Stimulated activated naive CD8-positive, alpha-beta T cell treated with anti-CD3 and anti-CD28 coated beads, Interleukin-15, Interleukin-2, amounts not matched to agents 100 ng/mL and 50 ng/mL, for 24 hours (primary cell): Measurements from ENCODE around the gene KRTAP3-2.
"Not testable (repeated sequence)": the region's sequence is repeated elsewhere in the genome, so short reads cannot be mapped to it uniquely, and the experiment has no call there.

Experiments used
- H3K27ac Mint-ChIP-seq: one replicate; pipeline ENCODE4 v1.8.0; 2021; ENCODE audit warnings: mild to moderate bottlenecking, mixed read lengths
- H3K27me3 Mint-ChIP-seq: one replicate; pipeline ENCODE4 v1.8.0; 2021; ENCODE audit warnings: mixed read lengths
- H3K36me3 Mint-ChIP-seq: one replicate; pipeline ENCODE4 v1.8.0; 2021; ENCODE audit warnings: low read depth, mixed read lengths
- H3K4me1 Mint-ChIP-seq: one replicate; pipeline ENCODE4 v1.8.0; 2021; ENCODE audit warnings: low read depth, mixed read lengths
- H3K4me3 Mint-ChIP-seq: one replicate; pipeline ENCODE4 v1.8.0; 2021; ENCODE audit warnings: mild to moderate bottlenecking, mixed read lengths
- H3K9me3 Mint-ChIP-seq: one replicate; pipeline ENCODE4 v1.8.0; 2021; ENCODE audit warnings: mixed read lengths

Gene KRTAP3-2

DNA sequence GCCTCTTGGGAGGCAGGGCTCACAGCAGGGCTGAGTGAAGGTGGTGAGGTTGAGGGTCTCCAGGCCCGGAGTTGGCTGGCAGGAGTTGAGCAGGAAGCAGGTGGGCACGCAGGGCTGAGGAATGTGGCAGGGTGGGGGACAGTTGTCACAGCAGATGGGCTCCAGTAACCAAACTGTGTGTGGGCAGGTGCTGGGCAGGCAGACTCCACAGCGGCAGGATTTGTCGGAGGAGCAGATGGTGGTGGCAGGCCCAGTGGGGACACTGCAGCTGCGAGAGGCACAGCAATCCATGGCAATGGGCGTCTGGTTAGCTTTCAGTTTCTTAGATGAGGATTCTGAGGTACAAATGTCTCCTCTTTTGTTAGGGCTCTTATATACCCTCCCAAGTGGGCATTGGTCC lies at the start of gene KRTAP3-2:
KRTAP3-2 (minus strand) TSS at position 344 of the 400 bp plus-strand sequence; CDS start at position 291, 53 bp downstream.
- H3K27ac Mint-ChIP-seq, H3K4me3 Mint-ChIP-seq, H3K4me1 Mint-ChIP-seq, H3K9me3 Mint-ChIP-seq, H3K36me3 Mint-ChIP-seq: not testable (repeated sequence)
- H3K27me3 Mint-ChIP-seq: peaks cover 50% of the 10 kb centered on the region

- H3K36me3 Mint-ChIP-seq: no peaks in the 10 kb centered on the region
- no peaks in the 10 kb centered on the region for H3K9me3 Mint-ChIP-seq
- H3K27me3 Mint-ChIP-seq: peaks cover 11% of the 10 kb centered on the region
- H3K27ac Mint-ChIP-seq: no peak overlapping the region
- H3K4me3 Mint-ChIP-seq: no peak overlapping the region
- H3K4me1 Mint-ChIP-seq: no peaks in the 10 kb centered on the region
These were observed 49.4 kb upstream of the KRTAP3-2 start for GRCh38 chr17:41049110-41049509.

- Mint-ChIP-seq H3K27ac (no peak overlapping the region), H3K4me3 (no peak overlapping the region), H3K9me3 (peaks cover 2% of the 10 kb centered on the region), H3K27me3 (peaks cover 11% of the 10 kb centered on the region), H3K36me3 (no peaks in the 10 kb centered on the region), H3K4me1 (no peaks in the 10 kb centered on the region)
These were observed 48.7 kb upstream of the KRTAP3-2 start for GRCh38 chr17:41048441-41048840.

DNA sequence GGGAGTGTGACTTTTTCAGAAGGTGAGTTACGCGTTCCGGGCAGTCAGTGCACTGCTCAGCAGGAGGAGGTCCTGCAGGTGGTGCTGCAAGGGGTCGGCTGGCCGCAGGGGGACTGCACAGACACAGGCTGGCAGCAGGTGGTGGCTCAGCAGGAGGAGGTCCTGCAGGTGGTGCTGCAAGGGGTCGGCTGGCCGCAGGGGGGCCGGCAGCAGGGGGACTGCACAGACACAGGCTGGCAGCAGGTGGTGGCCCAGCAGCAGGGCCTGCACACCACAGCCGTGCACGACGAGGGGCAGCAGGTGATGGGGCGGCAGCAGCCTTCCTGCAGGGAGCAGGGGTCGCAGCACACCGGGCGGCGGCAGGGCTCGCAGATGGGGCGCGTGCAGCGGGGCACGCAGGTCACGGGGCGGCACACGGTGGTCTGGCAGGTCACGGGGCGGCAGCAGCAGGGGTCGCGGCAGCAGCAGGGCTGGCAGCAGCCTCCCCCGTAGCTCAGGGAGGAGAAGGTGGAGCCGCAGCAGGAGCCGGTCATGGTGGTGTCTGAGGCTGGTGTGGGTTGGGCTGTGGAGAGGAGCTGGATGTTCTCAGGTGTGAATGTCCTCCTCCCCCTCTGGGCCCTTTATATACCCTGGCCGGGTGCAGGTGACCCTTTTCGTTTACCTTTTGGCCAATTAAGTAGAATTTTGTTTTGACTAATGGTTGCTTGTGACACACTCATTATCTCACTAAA lies 47.2 kb upstream of the KRTAP3-2 start, which contains the start of gene KRTAP2-1:
KRTAP2-1 (minus strand) TSS at position 582 of the 731 bp plus-strand sequence; CDS start at position 533, 49 bp downstream.
- H3K27ac Mint-ChIP-seq, H3K9me3 Mint-ChIP-seq, H3K4me1 Mint-ChIP-seq, H3K36me3 Mint-ChIP-seq, H3K4me3 Mint-ChIP-seq: not testable (repeated sequence)
- H3K27me3 Mint-ChIP-seq: peaks cover 16% of the 10 kb centered on the region

GRCh38 chr17:41042953-41043352 lies 43.2 kb upstream of the KRTAP3-2 start:
- H3K27me3 Mint-ChIP-seq: peaks cover 24% of the 10 kb centered on the region
- H3K4me1 Mint-ChIP-seq: no peaks in the 10 kb centered on the region
- no peak overlapping the region for H3K4me3 Mint-ChIP-seq
- peaks cover 9% of the 10 kb centered on the region for H3K9me3 Mint-ChIP-seq
- H3K36me3 Mint-ChIP-seq: no peaks in the 10 kb centered on the region
- no peak overlapping the region for H3K27ac Mint-ChIP-seq

- not testable (repeated sequence) for H3K36me3 Mint-ChIP-seq, H3K27ac Mint-ChIP-seq, H3K4me3 Mint-ChIP-seq, H3K9me3 Mint-ChIP-seq, H3K4me1 Mint-ChIP-seq
- peaks cover 20% of the 10 kb centered on the region for H3K27me3 Mint-ChIP-seq
These were observed 41.3 kb upstream of the KRTAP3-2 start, which contains the start of gene KRTAP1-1 for GRCh38 chr17:41040783-41041571. Gene KRTAP1-1, minus strand, starts transcription at chr17:41041450. Its CDS starts 53 bp downstream, at chr17:41041397.

DNA sequence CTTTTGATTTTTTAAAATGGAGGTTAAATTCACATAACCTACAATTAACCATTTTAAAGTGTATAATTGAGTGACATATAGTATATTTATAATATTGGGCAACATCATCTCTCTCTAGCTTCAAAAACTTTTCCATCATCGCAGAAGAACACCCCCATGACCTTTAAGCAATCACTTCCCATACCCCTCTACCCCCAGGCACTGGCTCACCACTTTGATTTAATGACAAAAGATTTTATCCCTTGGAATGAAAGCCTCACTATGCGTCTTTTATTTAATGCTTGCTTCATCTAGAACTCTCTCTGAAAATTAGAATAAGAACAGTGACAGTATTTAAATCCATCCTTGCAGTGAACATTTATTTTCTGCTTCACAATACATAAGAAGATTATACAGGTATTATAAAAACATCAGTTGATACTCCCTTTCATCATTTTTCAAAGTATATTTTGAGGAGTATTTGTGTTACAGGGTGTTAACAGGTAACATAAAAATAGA lies 38.2 kb upstream of the KRTAP3-2 start:
- no peaks in the 10 kb centered on the region for H3K36me3 Mint-ChIP-seq
- H3K27me3 Mint-ChIP-seq: peaks cover 18% of the 10 kb centered on the region
- H3K4me3 Mint-ChIP-seq: no peak overlapping the region
- peaks cover 4% of the 10 kb centered on the region for H3K9me3 Mint-ChIP-seq
- H3K4me1 Mint-ChIP-seq: no peaks in the 10 kb centered on the region
- no peak overlapping the region for H3K27ac Mint-ChIP-seq

DNA sequence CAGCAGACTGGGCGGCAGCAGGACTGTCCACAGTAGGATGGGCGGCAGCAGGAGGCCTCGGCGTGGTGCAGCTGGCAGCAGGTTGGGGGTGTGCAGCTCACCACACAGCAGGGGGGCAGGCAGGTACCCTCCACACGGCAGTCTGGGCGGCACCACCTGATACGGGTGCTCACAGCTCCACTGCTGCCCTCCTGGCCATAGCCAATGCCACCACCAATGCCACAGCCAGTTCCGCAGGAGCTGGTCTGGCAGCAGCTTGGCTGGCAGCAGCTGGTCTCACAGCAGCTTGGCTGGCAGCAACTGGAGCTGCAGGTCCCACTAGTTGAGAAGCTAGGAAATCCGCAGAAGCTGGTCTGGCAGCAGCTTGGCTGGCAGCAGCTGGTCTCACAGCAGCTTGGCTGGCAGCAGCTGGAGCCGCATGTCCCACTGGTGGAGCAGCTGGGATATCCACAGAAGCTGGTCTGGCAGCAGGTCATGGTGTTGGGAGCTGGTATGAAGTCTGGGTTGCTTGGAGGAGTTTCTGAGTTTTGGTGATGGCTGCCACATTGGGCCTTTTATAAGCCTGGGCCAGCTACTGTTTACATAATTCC lies 34.7 kb upstream of the KRTAP3-2 start, which contains the start of gene KRTAP1-3:
KRTAP1-3 (minus strand) TSS at position 529 of the 590 bp plus-strand sequence; CDS start at position 476, 53 bp downstream.
- peaks cover 17% of the 10 kb centered on the region for H3K27me3 Mint-ChIP-seq
- H3K36me3 Mint-ChIP-seq, H3K9me3 Mint-ChIP-seq, H3K27ac Mint-ChIP-seq, H3K4me3 Mint-ChIP-seq, H3K4me1 Mint-ChIP-seq: not testable (repeated sequence)

DNA sequence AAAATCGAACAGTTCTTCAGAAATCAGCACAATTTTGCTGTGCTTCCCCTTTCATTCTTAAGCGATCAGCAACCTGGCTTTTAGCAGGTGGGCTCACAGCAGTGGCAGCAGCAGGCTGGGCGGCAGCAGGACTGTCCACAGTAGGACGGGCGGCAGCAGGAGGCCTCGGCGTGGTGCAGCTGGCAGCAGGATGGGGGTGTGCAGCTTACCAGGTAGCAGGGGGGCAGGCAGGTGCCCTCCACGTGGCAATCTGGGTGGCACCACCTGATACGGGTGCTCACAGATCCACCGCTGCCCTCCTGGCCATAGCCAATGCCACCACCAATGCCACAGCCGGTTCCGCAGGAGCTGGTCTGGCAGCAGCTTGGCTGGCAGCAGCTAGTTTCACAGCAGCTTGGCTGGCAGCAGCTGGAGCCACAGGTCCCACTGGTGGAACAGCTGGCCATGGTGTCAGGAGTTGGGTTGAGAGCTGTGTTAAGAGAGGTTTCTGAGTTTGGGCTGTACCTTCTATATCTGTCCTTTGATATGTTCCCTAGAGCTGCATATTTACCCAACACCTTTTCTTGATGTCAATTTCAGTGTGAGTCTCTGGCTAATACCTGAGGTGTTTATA lies 30.0 kb upstream of the KRTAP3-2 start, which contains the start of gene KRTAP1-4:
KRTAP1-4 (minus strand) TSS at position 563 of the 613 bp plus-strand sequence; CDS start at position 446, 117 bp downstream.
- H3K4me3 Mint-ChIP-seq: no peak within 1 kb of the TSS
- H3K9me3 Mint-ChIP-seq: no peaks in the 10 kb centered on the region
- H3K27ac Mint-ChIP-seq: no peak within 1 kb of the TSS
- H3K4me1 Mint-ChIP-seq: no peaks in the 10 kb centered on the region
- H3K36me3 Mint-ChIP-seq: no peaks in the 10 kb centered on the region
- peaks cover 19% of the 10 kb centered on the region for H3K27me3 Mint-ChIP-seq

- Mint-ChIP-seq H3K36me3 (no peaks in the 10 kb centered on the region), H3K27ac (no peak within 1 kb of the TSS), H3K4me3 (no peak within 1 kb of the TSS), H3K27me3 (peaks cover 10% of the 10 kb centered on the region), H3K4me1 (no peaks in the 10 kb centered on the region), H3K9me3 (no peaks in the 10 kb centered on the region)
These were observed 27.2 kb upstream of the KRTAP3-2 start, which contains the start of gene KRTAP1-5 for GRCh38 chr17:41026715-41027471. Gene KRTAP1-5, minus strand, starts transcription at chr17:41027208. Its CDS starts 53 bp downstream, at chr17:41027155.

GRCh38 chr17:41024697-41025096 lies 25.0 kb upstream of the KRTAP3-2 start:
- Mint-ChIP-seq H3K27me3 (peaks cover 6% of the 10 kb centered on the region), H3K4me1 (no peaks in the 10 kb centered on the region), H3K36me3 (no peaks in the 10 kb centered on the region), H3K4me3 (no peak overlapping the region), H3K27ac (no peak overlapping the region), H3K9me3 (no peaks in the 10 kb centered on the region)

GRCh38 chr17:41020336-41020735 lies 20.6 kb upstream of the KRTAP3-2 start:
- H3K9me3 Mint-ChIP-seq: no peaks in the 10 kb centered on the region
- H3K27me3 Mint-ChIP-seq: peaks cover 6% of the 10 kb centered on the region

DNA sequence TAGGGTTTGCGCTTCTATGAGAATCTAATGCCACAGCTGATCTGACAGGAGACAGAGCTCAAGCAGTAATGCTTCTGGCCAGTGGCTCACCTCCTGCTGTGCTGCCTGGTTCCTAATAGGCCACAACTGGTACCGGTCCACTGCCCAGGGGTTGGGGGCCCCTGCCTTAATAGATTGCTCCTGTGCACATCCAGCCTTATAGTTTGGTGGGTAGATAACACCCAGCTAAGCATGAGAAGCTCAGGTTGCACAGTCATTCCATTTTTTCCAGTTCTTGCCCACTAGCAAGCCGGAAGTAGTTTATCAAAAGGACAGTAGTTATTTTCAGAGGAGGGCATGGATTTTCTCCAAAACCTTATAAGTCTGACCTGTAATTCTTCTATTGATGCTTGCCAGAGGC lies 19.7 kb upstream of the KRTAP3-2 start:
- Mint-ChIP-seq H3K4me3 (no peak overlapping the region), H3K9me3 (no peaks in the 10 kb centered on the region), H3K4me1 (no peaks in the 10 kb centered on the region), H3K27me3 (peaks cover 6% of the 10 kb centered on the region), H3K36me3 (no peaks in the 10 kb centered on the region), H3K27ac (no peak overlapping the region)

More at GRCh38 chr17:41020336-41020735, 20.6 kb upstream of the KRTAP3-2 start:
- no peaks in the 10 kb centered on the region for H3K4me1 Mint-ChIP-seq
- no peak overlapping the region for H3K4me3 Mint-ChIP-seq
- no peaks in the 10 kb centered on the region for H3K36me3 Mint-ChIP-seq
- no peak overlapping the region for H3K27ac Mint-ChIP-seq

DNA sequence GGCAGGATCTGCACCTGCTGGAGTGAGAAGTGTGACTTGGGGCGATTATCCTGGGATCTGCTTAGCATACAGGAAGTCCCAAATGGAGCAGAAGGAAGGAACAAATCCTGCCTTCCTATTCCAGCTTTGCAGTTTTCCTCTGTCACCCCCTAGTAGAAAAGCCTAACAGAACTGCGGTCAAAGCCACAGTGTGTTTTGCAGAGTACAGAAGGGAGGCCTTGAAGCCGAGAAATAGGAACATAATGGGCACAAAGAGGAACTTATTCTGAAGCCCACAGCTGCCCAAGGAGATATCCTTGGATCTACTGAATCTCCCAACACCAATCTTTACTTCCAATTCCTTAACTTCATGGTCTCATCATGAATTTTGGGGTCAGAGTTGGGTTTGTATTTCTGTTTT lies 18.8 kb upstream of the KRTAP3-2 start:
- Mint-ChIP-seq H3K36me3 (no peaks in the 10 kb centered on the region), H3K4me3 (no peak overlapping the region), H3K4me1 (no peaks in the 10 kb centered on the region), H3K9me3 (no peaks in the 10 kb centered on the region), H3K27me3 (peaks cover 6% of the 10 kb centered on the region), H3K27ac (no peak overlapping the region)
